ENCODE data around the gene DPY30. TPM values are rescaled to one million over a fixed set of nuclear protein-coding genes. Genes with fewer than 3 reads are reported as not detected.

The DPY30 gene
- total RNA-seq, 2 donors from 2014 or later, result 59.1 to 70.9 TPM

DNA sequence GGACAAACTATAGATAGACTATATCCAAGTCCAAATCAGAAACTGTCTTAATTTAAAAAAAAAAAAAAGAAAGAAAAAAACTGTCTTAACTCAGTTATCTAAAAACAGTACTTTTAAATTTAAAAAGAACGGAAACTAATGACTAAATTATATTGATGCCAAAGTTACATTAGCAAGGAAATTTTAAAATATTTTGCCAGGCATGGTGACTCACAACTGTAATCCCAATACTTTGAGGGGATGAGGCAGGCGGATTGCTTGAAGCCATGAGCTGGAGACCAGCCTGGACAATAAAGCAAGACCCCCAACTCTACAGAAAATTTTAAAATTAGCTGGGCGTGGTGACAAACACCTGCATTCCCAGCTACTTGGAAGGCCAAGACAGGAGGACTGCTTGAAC is 59.6 kb downstream of the DPY30 start:
- peaks cover 23% of the 10 kb centered on the region for H3K4me1 Mint-ChIP-seq (ENCODE audit: low read depth)
- ATAC-seq (replicated peaks in 1 of 2), result no peak
- no peak overlapping the region for H3K4me3 Mint-ChIP-seq
- peaks cover 2 to 4% of the 10 kb centered on the region in 2 donors for H3K9me3 Mint-ChIP-seq
- peaks cover 0 to 6% of the 10 kb centered on the region in 2 donors for H3K36me3 Mint-ChIP-seq (ENCODE audit: insufficient read depth in 2 of 2)
- no peak for DNase-seq
- H3K27me3 Mint-ChIP-seq (ENCODE audit: low read depth), result no peaks in the 10 kb centered on the region
- H3K27ac Mint-ChIP-seq, result no peak overlapping the region

DNA sequence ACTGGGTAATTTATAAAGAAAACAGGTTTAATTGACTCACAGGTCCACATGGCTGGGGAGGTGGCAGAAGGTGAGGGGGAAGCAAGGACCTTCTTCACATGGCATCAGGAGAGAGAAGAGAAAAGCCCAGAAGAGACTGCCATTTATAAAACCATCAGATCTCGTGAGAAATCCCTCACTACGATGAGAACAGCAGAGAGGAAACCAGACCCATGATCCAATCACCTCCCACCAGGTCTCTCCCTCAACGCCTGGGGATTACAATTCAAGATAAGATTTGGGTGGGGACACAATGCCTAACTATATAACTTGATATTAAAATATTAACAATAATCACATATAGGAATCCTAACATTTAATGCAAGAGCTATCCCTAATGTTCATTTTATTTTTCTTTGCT is 60.6 kb downstream of the DPY30 start:
- no peak for DNase-seq

DNA sequence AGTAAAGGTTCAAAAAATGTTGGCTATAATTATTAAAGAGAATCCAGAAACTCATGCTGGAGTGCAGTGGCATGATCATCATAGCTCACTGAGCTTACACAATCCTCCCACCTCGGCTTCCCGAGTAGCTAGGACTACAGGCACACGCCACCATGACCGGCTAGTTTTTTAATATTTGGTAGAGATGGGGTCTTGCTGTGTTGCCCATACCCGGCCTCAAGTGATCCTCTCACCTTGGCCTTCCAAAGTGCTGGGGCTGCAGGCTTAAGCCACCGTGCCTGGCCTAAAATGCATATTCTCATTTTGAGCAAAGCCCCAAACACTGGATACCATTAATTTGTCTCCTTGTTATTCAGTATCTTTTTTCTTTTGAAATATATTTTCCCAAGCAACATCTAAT is 61.2 kb downstream of the DPY30 start:
- peaks cover 2 to 4% of the 10 kb centered on the region in 2 donors for H3K9me3 Mint-ChIP-seq
- H3K27me3 Mint-ChIP-seq (ENCODE audit: low read depth), result no peaks in the 10 kb centered on the region
- no peak overlapping the region for H3K4me3 Mint-ChIP-seq
- H3K4me1 Mint-ChIP-seq (ENCODE audit: low read depth), result peaks cover 34% of the 10 kb centered on the region
- ATAC-seq (replicated peaks in 1 of 2) (no peak), DNase-seq (no peak)
- H3K27ac Mint-ChIP-seq, result no peak overlapping the region
- peaks cover 0 to 3% of the 10 kb centered on the region in 2 donors for H3K36me3 Mint-ChIP-seq (ENCODE audit: insufficient read depth in 2 of 2)

More for the DNA sequence above, 60.6 kb downstream of the DPY30 start:
- peaks cover 0 to 6% of the 10 kb centered on the region in 2 donors for H3K36me3 Mint-ChIP-seq (ENCODE audit: insufficient read depth in 2 of 2)
- peaks cover 29% of the 10 kb centered on the region for H3K4me1 Mint-ChIP-seq (ENCODE audit: low read depth)
- no peak overlapping the region for H3K4me3 Mint-ChIP-seq
- H3K27me3 Mint-ChIP-seq (ENCODE audit: low read depth), result no peaks in the 10 kb centered on the region
- peaks cover 2 to 4% of the 10 kb centered on the region in 2 donors for H3K9me3 Mint-ChIP-seq
- no peak overlapping the region for H3K27ac Mint-ChIP-seq
- ATAC-seq (replicated peaks in 1 of 2), result no peak

Other genes starting within 250 kb of the DPY30 start
- 10 to 100 TPM; 45.9 to 47.7 TPM for gene MEMO1, start 28.8 kb downstream of the DPY30 start, total RNA-seq
- 10 to 100 TPM; 24.8 to 28.6 TPM for gene SPAST, start 23.8 kb upstream of the DPY30 start, total RNA-seq
- gene SLC30A6, start 126.1 kb upstream of the DPY30 start, total RNA-seq, result 10 to 100 TPM; 18.6 to 21.5 TPM
- under 1 TPM; 0.55 to 0.58 TPM for gene NLRC4, start 225.1 kb upstream of the DPY30 start, total RNA-seq
- 10 to 100 TPM; 48.7 to 57.7 TPM for gene YIPF4, start 238.1 kb upstream of the DPY30 start, total RNA-seq

Measured in activated T-cell treated with anti-CD3 and anti-CD28 coated beads, Interleukin-2, amount 50 U/mL, for 72 hours (primary cell).